Naive thymus-derived CD8-positive, alpha-beta T cell (primary cell): ENCODE results near the gene CARHSP1. TPM values are rescaled to one million over a fixed set of nuclear protein-coding genes. Genes with fewer than 3 reads are reported as not detected.

Experiments
- ATAC-seq, 2 donors: fragments of 150-1000 bp; cut with Tn5 transposase in 1 of 2; sonication (Bioruptor Pico), chemical (Tn5 transposase) in 1 of 2; 1 replicate in 1 of 2; 2 replicates in 1 of 2; pipeline ENCODE4 v1.10.0; 2021; ENCODE audit warnings: mild to moderate bottlenecking in 2 of 2, moderate library complexity in 2 of 2
- POLR2A ChIA-PET: fragments of 350-600 bp; sonication (Branson Sonifier 250); formaldehyde crosslinking; loops from one replicate; lab custom pipeline; 2021; ENCODE audit warnings: antibody characterized with exemption; lab: Charles Lee
- DNase-seq, 10 donors: peaks; one replicate each; pipeline versions ENCODE4 v3.0.0 to v3.0.0-alpha.2; 2020 to 2022
- H3K27ac Mint-ChIP-seq, 10 donors: one replicate each; pipeline ENCODE4 v1.8.0; 2020 to 2022; ENCODE audit warnings: mild to moderate bottlenecking in 10 of 10, mixed read lengths in 10 of 10, moderate library complexity in 4 of 10, inconsistent platforms in 1 of 10
- H3K27me3 Mint-ChIP-seq, 5 donors: one replicate each; pipeline ENCODE4 v1.8.0; 2021 to 2022; ENCODE audit warnings: mixed read lengths in 5 of 5
- H3K36me3 Mint-ChIP-seq, 3 donors: one replicate each; pipeline ENCODE4 v1.8.0; 2020 to 2022; ENCODE audit warnings: mixed read lengths in 3 of 3, mild to moderate bottlenecking in 2 of 3, inconsistent platforms in 1 of 3
- H3K4me1 Mint-ChIP-seq, 4 donors: one replicate each; pipeline ENCODE4 v1.8.0; 2021 to 2022; ENCODE audit warnings: mixed read lengths in 4 of 4
- H3K4me3 Mint-ChIP-seq, 10 donors: one replicate each; pipeline ENCODE4 v1.8.0; 2020 to 2022; ENCODE audit warnings: mild to moderate bottlenecking in 10 of 10, mixed read lengths in 10 of 10, moderate library complexity in 6 of 10, inconsistent platforms in 1 of 10
- H3K9me3 Mint-ChIP-seq, 9 donors: one replicate each; pipeline ENCODE4 v1.8.0; 2020 to 2022; ENCODE audit warnings: mixed read lengths in 9 of 9, mild to moderate bottlenecking in 3 of 9, inconsistent platforms in 1 of 9, moderate library complexity in 1 of 9
- polyA plus RNA-seq, 3 donors: library from polyadenylated mRNA; unstranded; fragments of 300-500 nt; fragmentation: Illumina TruSeq; gene quantifications; one replicate each; pipeline ENCODE4 v1.2.3, GENCODE V29; 2021
- total RNA-seq, 8 experiments: library from RNA in 2 of 8; stranded (reverse) in 2 of 8; gene quantifications; one replicate each; pipeline ENCODE4 v1.2.3 and lab custom pipeline; 2021 to 2026

Gene CARHSP1
- total and polyA plus RNA-seq, 5 experiments from 2014 or later, result 40.0 to 61.2 (median 51.9) TPM

DNA sequence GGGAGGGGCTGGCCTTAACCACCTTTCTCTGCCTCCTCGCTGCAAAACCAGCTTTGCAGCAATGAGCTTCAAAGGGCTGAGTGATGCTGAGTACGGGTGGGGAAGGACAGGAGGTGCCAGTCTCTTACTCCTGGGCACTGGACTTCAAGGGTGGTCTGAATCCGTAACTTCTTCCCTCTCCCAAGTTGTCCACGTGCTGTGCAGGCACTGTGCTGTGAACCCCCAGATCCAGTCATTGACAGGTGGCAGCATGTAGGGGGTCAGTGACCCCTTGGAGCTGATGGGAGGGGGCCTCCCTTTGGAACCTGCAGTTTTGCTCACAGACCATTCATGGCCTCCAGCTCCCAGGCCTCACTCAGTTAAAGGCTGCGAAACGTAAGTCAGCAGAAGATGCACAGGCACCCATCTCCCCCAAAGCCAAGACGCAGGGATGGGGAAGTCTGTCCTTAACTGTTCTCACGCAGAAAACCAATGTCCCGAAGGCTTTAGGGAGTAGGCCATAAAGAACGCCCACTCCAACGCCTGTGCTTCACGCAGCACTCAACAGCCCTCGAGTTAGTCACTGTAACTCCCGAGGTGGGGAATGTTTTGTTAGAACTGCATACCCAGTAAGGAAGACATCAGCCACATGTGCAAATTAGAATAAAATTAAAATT lies 21.2 kb upstream of the CARHSP1 start:
- H3K9me3 Mint-ChIP-seq, result no peaks in the 10 kb centered on the region
- no peak for DNase-seq
- peaks cover 9 to 20% (median 18%) of the 10 kb centered on the region in 4 donors for H3K4me1 Mint-ChIP-seq
- ATAC-seq, result no peak
- H3K36me3 Mint-ChIP-seq, result peaks cover 4 to 45% (median 14%) of the 10 kb centered on the region in 3 donors
- H3K27me3 Mint-ChIP-seq, result peaks cover 0 to 2% (median 0%) of the 10 kb centered on the region in 5 donors
- POLR2A ChIA-PET, result interaction anchor here (1.5 kb wide), 1 partner anchor 21 kb away, joined by 4 read pairs; the partner anchor contains the start of gene CARHSP1
- H3K27ac Mint-ChIP-seq, result peak overlapping the region in 3 of 10 donors; percentile 44 to 50 (median 50)
- H3K4me3 Mint-ChIP-seq, result no peak overlapping the region

DNA sequence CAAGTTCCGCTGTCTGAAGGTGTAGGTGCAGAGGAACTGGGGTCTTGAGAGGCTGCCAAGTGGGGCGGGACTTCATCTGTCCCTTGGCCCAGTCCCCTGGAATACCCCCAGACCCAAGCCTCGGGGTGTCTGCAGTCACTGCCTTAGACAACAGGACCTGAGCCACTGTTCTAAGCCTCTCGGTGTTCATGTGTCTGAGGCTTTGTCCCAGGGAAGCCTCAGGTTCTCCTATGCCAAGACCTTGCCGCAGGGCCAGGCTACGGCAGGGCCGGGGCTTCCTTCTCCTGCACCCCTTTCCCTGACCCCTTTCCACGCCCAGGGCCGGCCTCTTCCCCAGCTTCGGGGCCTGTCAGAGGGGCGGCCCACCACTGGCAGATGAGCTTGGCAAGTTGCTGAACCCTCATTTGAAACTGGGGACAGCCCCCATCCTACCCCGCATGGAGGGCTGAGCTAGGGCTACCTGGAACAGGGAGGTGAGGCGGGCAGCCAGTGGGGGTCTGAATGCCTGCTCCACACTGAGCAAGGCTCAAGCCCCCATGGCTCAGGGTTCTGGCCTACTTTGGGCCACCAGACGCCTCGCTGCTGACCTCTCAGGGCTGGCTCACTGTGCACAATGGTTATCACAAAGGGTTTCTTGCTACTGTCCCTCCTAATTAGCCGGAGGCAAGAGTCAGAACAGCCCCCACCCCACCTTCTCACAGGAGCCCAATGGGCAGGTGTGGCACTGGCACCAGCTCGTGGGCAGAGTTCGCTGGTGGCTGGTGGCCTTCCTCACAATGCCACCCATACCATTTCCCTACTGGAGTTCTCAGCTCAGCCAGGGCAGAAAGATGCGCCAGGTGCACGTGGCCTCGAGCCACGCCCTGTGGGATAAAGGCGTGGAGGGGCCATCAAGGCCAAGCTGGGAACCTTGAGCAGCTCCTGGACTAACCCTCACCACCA lies 20.4 kb upstream of the CARHSP1 start:
- no peak for ATAC-seq

DNA sequence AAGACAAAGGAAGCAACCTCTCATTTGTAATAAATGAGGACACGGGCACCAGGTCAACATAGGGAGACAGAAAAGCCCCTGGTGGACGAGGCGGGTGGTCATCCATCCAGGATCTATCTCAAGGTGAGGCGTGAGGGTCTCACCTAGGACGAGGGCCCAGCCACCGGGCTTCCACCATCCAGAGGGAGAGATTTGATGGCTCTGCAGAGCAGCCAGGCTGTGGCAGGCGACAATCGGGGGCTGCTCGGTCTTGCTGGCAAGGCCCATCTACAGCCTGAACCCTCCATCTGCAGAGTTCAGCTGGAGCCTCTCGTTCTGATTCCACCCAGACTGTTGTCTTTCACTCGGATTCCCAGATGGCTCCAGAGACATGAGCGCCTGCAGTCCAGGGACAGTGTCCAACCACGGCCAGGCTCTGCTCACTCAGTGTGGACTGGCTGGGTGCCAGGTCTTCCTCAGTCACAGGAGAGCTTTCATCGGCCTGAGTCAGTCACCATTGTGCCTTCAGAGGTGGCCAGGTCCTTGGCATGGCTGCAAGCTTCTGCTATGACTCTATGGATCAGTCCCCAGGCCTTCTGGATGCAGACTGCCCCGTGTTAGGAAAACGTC lies 19.2 kb upstream of the CARHSP1 start:
- H3K27ac Mint-ChIP-seq, result peak overlapping the region in 5 of 10 donors; percentile 46 to 83 (median 67)
- no peak overlapping the region for H3K4me3 Mint-ChIP-seq
- POLR2A ChIA-PET, result interaction anchor here (1.5 kb wide), 1 partner anchor 19 kb away, joined by 4 read pairs; the partner anchor contains the start of gene CARHSP1
- no peaks in the 10 kb centered on the region for H3K9me3 Mint-ChIP-seq
- peaks cover 4 to 26% (median 4%) of the 10 kb centered on the region in 3 donors for H3K36me3 Mint-ChIP-seq
- DNase-seq (no peak), ATAC-seq (no peak)
- peaks cover 0 to 5% (median 2%) of the 10 kb centered on the region in 5 donors for H3K27me3 Mint-ChIP-seq
- H3K4me1 Mint-ChIP-seq, result peaks cover 9 to 20% (median 18%) of the 10 kb centered on the region in 4 donors

More for the DNA sequence above, 20.4 kb upstream of the CARHSP1 start:
- peaks cover 4 to 37% (median 7%) of the 10 kb centered on the region in 3 donors for H3K36me3 Mint-ChIP-seq
- H3K4me1 Mint-ChIP-seq, result peaks cover 9 to 20% (median 18%) of the 10 kb centered on the region in 4 donors
- no peaks in the 10 kb centered on the region for H3K9me3 Mint-ChIP-seq
- no peak for DNase-seq
- no peak overlapping the region for H3K4me3 Mint-ChIP-seq
- H3K27ac Mint-ChIP-seq, result peak overlapping the region in 1 of 10 donors; percentile 74
- POLR2A ChIA-PET, result interaction anchor here (1.5 kb wide), 1 partner anchor 21 kb away, joined by 4 read pairs; the partner anchor contains the start of gene CARHSP1
- peaks cover 0 to 2% (median 0%) of the 10 kb centered on the region in 5 donors for H3K27me3 Mint-ChIP-seq

- H3K4me1 Mint-ChIP-seq, result peaks cover 9 to 20% (median 18%) of the 10 kb centered on the region in 4 donors
- H3K36me3 Mint-ChIP-seq, result peaks cover 4 to 19% (median 4%) of the 10 kb centered on the region in 3 donors
- H3K4me3 Mint-ChIP-seq, result no peak overlapping the region
- ATAC-seq, result no peak
- no peaks in the 10 kb centered on the region for H3K9me3 Mint-ChIP-seq
- no peak for DNase-seq
- POLR2A ChIA-PET, result interaction anchor here (0.6 kb wide), 1 partner anchor 337 kb away, joined by 4 read pairs; no protein-coding TSS in a partner anchor
- H3K27ac Mint-ChIP-seq, result peak overlapping the region in 7 of 10 donors; percentile 2 to 92 (median 37)
- peaks cover 0 to 7% (median 2%) of the 10 kb centered on the region in 5 donors for H3K27me3 Mint-ChIP-seq
These were observed 18.6 kb upstream of the CARHSP1 start for GRCh38 chr16:8887431-8887765.

- Mint-ChIP-seq H3K4me3 (peak overlapping the region in 1 of 10 donors; percentile 34), H3K36me3 (peaks cover 2 to 14% (median 4%) of the 10 kb centered on the region in 3 donors), H3K27ac (peak overlapping the region in 7 of 10 donors; percentile 2 to 92 (median 47)), H3K4me1 (peaks cover 9 to 19% (median 18%) of the 10 kb centered on the region in 4 donors), H3K27me3 (peaks cover 0 to 7% (median 2%) of the 10 kb centered on the region in 5 donors), H3K9me3 (no peaks in the 10 kb centered on the region)
- no peak for ATAC-seq
- no peak for DNase-seq
- POLR2A ChIA-PET, result interaction anchor here (0.6 kb wide), 1 partner anchor 337 kb away, joined by 4 read pairs; no protein-coding TSS in a partner anchor
These were observed 18.0 kb upstream of the CARHSP1 start for GRCh38 chr16:8886593-8887430.

DNA sequence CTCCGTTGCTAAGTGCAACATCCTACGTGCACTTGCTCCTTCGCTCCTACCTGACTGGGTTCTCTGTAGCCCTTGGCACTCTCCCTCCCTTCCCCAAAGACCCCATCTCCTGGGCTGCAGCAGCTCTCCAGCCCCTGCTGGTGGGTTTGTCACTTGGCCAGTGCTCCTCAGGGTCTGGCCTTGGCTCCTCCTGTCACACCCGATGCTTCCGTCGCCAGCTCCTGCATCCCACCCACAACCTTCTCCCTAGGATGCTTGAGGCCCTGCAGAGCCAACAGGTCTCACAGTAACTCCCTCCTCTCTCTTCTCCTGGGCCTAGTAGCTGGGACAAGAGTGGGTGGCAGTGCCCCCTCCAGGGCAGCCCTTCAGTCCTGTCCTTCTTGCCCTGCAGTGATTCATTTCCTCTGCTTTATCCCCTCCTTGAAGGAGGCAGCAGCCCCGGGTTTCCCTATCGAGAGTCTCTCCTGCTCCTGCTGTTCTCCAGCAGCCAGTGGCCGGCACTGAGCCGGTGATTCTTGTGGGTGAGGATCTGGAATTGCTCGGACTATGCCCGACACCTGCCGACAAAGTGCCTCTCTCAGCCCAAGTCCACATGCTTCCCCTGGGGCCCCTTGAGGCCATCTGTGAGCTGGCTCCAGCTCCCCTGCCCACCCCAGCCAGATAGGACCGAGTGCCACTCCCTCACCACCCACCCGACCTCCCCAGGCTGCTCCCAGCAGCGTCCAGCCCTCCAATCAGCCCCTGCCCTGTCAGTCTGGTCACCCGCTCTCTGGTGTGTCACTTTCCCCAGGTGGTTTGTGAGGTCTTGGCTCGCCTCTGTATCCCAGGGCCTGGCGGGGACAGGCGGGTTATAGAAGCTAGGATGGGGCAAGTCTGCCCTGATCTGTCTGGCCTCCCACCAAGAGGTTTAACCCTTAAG lies 17.1 kb upstream of the CARHSP1 start:
- Mint-ChIP-seq H3K36me3 (peaks cover 0 to 5% (median 0%) of the 10 kb centered on the region in 3 donors), H3K9me3 (no peaks in the 10 kb centered on the region), H3K27me3 (peaks cover 0 to 7% (median 2%) of the 10 kb centered on the region in 5 donors), H3K4me3 (peak overlapping the region in 2 of 10 donors; percentile 1 to 42), H3K4me1 (peaks cover 9 to 18% (median 15%) of the 10 kb centered on the region in 4 donors), H3K27ac (peak overlapping the region in 8 of 10 donors; percentile 1 to 86 (median 70))
- POLR2A ChIA-PET, result no interaction called here
- peak; percentile 9 to 36 for ATAC-seq
- DNase-seq, result no peak

GRCh38 chr16:8882725-8883377 lies 14.0 kb upstream of the CARHSP1 start:
- H3K4me3 Mint-ChIP-seq, result no peak overlapping the region
- H3K27ac Mint-ChIP-seq, result peak overlapping the region in 1 of 10 donors; percentile 27
- POLR2A ChIA-PET, result no interaction called here
- no peaks in the 10 kb centered on the region for H3K36me3 Mint-ChIP-seq
- no peak for ATAC-seq
- H3K9me3 Mint-ChIP-seq, result no peaks in the 10 kb centered on the region
- no peak for DNase-seq
- peaks cover 17 to 27% (median 21%) of the 10 kb centered on the region in 4 donors for H3K4me1 Mint-ChIP-seq
- H3K27me3 Mint-ChIP-seq, result peaks cover 0 to 7% (median 2%) of the 10 kb centered on the region in 5 donors

GRCh38 chr16:8882041-8882617 lies 13.3 kb upstream of the CARHSP1 start, which contains the start of gene LITAFD:
Gene LITAFD (plus strand): TSS chr16:8882351. CDS start chr16:8884356, 2,005 bp downstream.
- peak within 1 kb of the TSS in 1 of 10 donors; percentile 27 for H3K27ac Mint-ChIP-seq
- no peak within 1 kb of the TSS for H3K4me3 Mint-ChIP-seq
- POLR2A ChIA-PET, result no interaction called here
- H3K27me3 Mint-ChIP-seq, result peaks cover 0 to 7% (median 2%) of the 10 kb centered on the region in 5 donors
- ATAC-seq (no peak), DNase-seq (no peak)
- H3K4me1 Mint-ChIP-seq, result peaks cover 17 to 26% (median 21%) of the 10 kb centered on the region in 4 donors
- H3K36me3 Mint-ChIP-seq, result no peaks in the 10 kb centered on the region
- no peaks in the 10 kb centered on the region for H3K9me3 Mint-ChIP-seq

GRCh38 chr16:8880839-8881510 lies 12.2 kb upstream of the CARHSP1 start:
- Mint-ChIP-seq H3K4me1 (peaks cover 16 to 22% (median 18%) of the 10 kb centered on the region in 4 donors), H3K9me3 (no peaks in the 10 kb centered on the region), H3K4me3 (no peak overlapping the region), H3K27me3 (peaks cover 0 to 7% (median 2%) of the 10 kb centered on the region in 5 donors), H3K36me3 (no peaks in the 10 kb centered on the region), H3K27ac (no peak overlapping the region)
- ATAC-seq (no peak), DNase-seq (no peak)
- POLR2A ChIA-PET, result interaction anchor here (0.6 to 1.9 kb wide), 9 partner anchors 12 to 314 kb away, joined by 3 to 8 read pairs (median 4); partner anchors contain the start of genes CARHSP1 and TMEM186
